DND-41 (cell line): ENCODE measurements around the gene CACNA2D1.

Experiments
- ATAC-seq: fragments of 200-7000 bp; cut with Tn5 transposase; 3 replicates; pipeline ENCODE4 v1.9.1; 2021; ENCODE audit warnings: low read depth; ENCODE audit not compliant: insufficient read depth
- DNase-seq: peaks from one replicate; pipeline ENCODE4 v3.0.0-alpha.2; 2020
- H2AFZ ChIP-seq: 2 replicates; pipeline ENCODE4 v1.6.0; 2012; ENCODE audit warnings: low read depth, low read length
- H3K27ac ChIP-seq: 2 replicates; pipeline ENCODE4 v1.5.1; 2012; ENCODE audit warnings: low read length, inconsistent platforms
- H3K27me3 ChIP-seq: fragments of 200-600 bp; sonication (generic); 2 replicates; pipeline ENCODE4 v1.6.0; 2012; ENCODE audit warnings: low read length, mild to moderate bottlenecking, inconsistent platforms; ENCODE audit not compliant: insufficient read depth, poor library complexity
- H3K36me3 ChIP-seq: 2 replicates; pipeline ENCODE4 v1.5.1; 2012; ENCODE audit warnings: low read length, inconsistent platforms; ENCODE audit not compliant: insufficient read depth
- H3K4me1 ChIP-seq: 2 replicates; pipeline ENCODE4 v1.5.1; 2012; ENCODE audit warnings: mild to moderate bottlenecking, low read length; ENCODE audit not compliant: insufficient read depth
- H3K4me2 ChIP-seq: 2 replicates; pipeline ENCODE4 v1.6.0; 2012; ENCODE audit warnings: mild to moderate bottlenecking, moderate library complexity, low read length, inconsistent platforms; ENCODE audit not compliant: insufficient read depth
- H3K4me3 ChIP-seq, 2 experiments: fragments of 200-600 bp in 1 of 2; shearing (Covaris generic) in 1 of 2; 2 replicates each; pipeline ENCODE4 v1.5.1; 2012 to 2016; ENCODE audit warnings: inconsistent platforms in 2 of 2, low read length in 2 of 2, mild to moderate bottlenecking in 2 of 2, low read depth in 1 of 2, moderate library complexity in 1 of 2
- H3K79me2 ChIP-seq: 2 replicates; pipeline ENCODE4 v1.6.0; 2012; ENCODE audit warnings: low read length, inconsistent platforms; ENCODE audit not compliant: insufficient read depth
- H3K9ac ChIP-seq: 2 replicates; pipeline ENCODE4 v1.6.0; 2012; ENCODE audit warnings: low read depth, mild to moderate bottlenecking, inconsistent platforms, low read length, moderate library complexity
- H3K9me3 ChIP-seq: 2 replicates; pipeline ENCODE4 v1.5.1; 2012; ENCODE audit warnings: low read length, moderate library complexity, mild to moderate bottlenecking, inconsistent platforms; ENCODE audit not compliant: insufficient read depth, severe bottlenecking
- H4K20me1 ChIP-seq: 2 replicates; pipeline ENCODE4 v1.6.0; 2012; ENCODE audit warnings: low read length; ENCODE audit not compliant: insufficient read depth
- CTCF ChIP-seq: IDR thresholded peaks from 2 replicates; pipeline ENCODE4 v1.5.1; 2012; ENCODE audit warnings: borderline replicate concordance, low read length, moderate library complexity, mild to moderate bottlenecking; ENCODE audit not compliant: poor library complexity, severe bottlenecking; ENCODE audit errors: extremely low read depth
- EZH2 ChIP-seq: IDR thresholded peaks from 3 replicates; pipeline ENCODE4 v1.6.1; 2012; ENCODE audit warnings: borderline replicate concordance, low read depth, mild to moderate bottlenecking, moderate library complexity, low read length, inconsistent platforms; ENCODE audit not compliant: severe bottlenecking

The CACNA2D1 gene

GRCh38 chr7:81986723-81987470 is 456.7 kb downstream of the CACNA2D1 start:
- Histone ChIP-seq H3K9ac (no peak overlapping the region), H3K4me1 (no peaks in the 10 kb centered on the region), H4K20me1 (no peaks in the 10 kb centered on the region), H3K36me3 (no peaks in the 10 kb centered on the region), H3K27ac (no peak overlapping the region), H3K9me3 (no peaks in the 10 kb centered on the region), H3K27me3 (no peaks in the 10 kb centered on the region), H3K4me3 (no peak overlapping the region), H3K4me2 (no peak overlapping the region), H2AFZ (no peak overlapping the region), H3K79me2 (no peaks in the 10 kb centered on the region)
- no peak for TF ChIP-seq EZH2
- ATAC-seq (no peak), DNase-seq (no peak)

GRCh38 chr7:81983406-81983805 is 460.2 kb downstream of the CACNA2D1 start:
- no peak overlapping the region for H3K27ac ChIP-seq
- H2AFZ ChIP-seq = no peak overlapping the region
- H3K4me1 ChIP-seq = no peaks in the 10 kb centered on the region
- H3K36me3 ChIP-seq = no peaks in the 10 kb centered on the region
- no peak for TF ChIP-seq EZH2
- TF ChIP-seq CTCF = no peak
- no peak overlapping the region for H3K4me2 ChIP-seq
- ATAC-seq (no peak), DNase-seq (no peak)
- H3K79me2 ChIP-seq = no peaks in the 10 kb centered on the region
- no peaks in the 10 kb centered on the region for H4K20me1 ChIP-seq
- no peaks in the 10 kb centered on the region for H3K9me3 ChIP-seq
- H3K9ac ChIP-seq = no peak overlapping the region
- no peaks in the 10 kb centered on the region for H3K27me3 ChIP-seq
- no peak overlapping the region for H3K4me3 ChIP-seq

- Histone ChIP-seq H4K20me1 (no peaks in the 10 kb centered on the region), H3K9ac (no peak overlapping the region), H3K4me1 (no peaks in the 10 kb centered on the region), H3K79me2 (no peaks in the 10 kb centered on the region), H3K4me2 (no peak overlapping the region), H3K4me3 (no peak overlapping the region), H2AFZ (no peak overlapping the region), H3K9me3 (no peaks in the 10 kb centered on the region), H3K27ac (no peak overlapping the region), H3K27me3 (no peaks in the 10 kb centered on the region), H3K36me3 (no peaks in the 10 kb centered on the region)
- DNase-seq (no peak), ATAC-seq (no peak)
- TF ChIP-seq CTCF (no peak), EZH2 (no peak)
Observed at GRCh38 chr7:81973117-81973516, 470.5 kb downstream of the CACNA2D1 start.

GRCh38 chr7:81960026-81960425 is 483.6 kb downstream of the CACNA2D1 start:
- H3K27me3 ChIP-seq = no peaks in the 10 kb centered on the region
- H3K36me3 ChIP-seq = no peaks in the 10 kb centered on the region
- no peaks in the 10 kb centered on the region for H3K79me2 ChIP-seq
- TF ChIP-seq CTCF (no peak), EZH2 (no peak)
- H2AFZ ChIP-seq = no peak overlapping the region
- H3K4me3 ChIP-seq = no peak overlapping the region
- H3K9ac ChIP-seq = no peak overlapping the region
- DNase-seq = no peak
- no peaks in the 10 kb centered on the region for H3K4me1 ChIP-seq
- no peak overlapping the region for H3K27ac ChIP-seq
- no peak overlapping the region for H3K4me2 ChIP-seq
- ATAC-seq = no peak
- no peaks in the 10 kb centered on the region for H3K9me3 ChIP-seq
- H4K20me1 ChIP-seq = no peaks in the 10 kb centered on the region
